NCI-H146 (cell line): ENCODE data around the gene TCTN1.
"Not testable (repeated sequence)": the region's sequence is repeated elsewhere in the genome, so short reads cannot be mapped to it uniquely, and the experiment has no call there.

Experiments
- DNase-seq: peaks from one replicate; lab custom pipeline; 2025; lab: John Stamatoyannopoulos, UW

TCTN1 gene

DNA sequence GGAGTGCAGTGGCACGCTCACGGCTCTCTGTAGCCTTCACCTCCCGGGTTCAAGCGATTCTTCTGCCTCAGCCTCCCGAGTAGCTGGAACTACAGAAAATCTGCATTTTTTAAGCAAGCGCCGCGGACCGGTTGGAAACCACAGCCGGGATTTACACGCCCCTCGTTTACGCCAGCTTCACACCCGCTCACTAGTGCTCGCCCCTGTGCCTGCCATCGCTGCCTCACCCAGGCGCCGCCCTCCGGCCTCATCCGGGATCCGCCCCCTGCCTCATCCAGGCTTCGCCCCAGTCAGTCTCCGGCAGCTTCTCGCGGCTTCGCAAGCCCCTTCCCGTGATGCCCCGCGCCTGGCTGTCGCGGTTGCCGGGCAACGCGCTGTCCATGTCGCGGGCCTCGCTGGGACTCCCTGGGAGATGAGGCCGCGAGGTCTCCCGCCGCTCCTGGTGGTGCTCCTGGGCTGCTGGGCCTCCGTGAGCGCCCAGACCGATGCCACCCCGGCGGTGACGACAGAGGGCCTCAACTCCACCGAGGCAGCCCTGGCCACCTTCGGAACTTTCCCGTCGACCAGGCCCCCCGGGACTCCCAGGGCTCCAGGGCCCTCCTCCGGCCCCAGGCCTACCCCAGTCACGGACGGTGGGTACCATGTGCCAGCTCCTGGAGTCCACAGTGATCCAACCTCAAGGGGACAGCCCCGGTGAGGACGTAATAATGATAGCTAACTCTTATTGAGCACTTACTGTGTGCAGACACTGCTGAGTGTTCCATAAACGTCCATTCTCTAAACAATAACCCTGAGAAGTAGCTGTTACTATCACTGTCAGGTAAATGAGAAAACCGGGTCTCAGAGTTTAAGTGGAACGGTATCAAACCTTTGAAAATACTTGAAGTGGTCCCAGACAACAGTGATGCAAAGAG is at the start of gene TCTN1:
Gene TCTN1 (plus strand): TSS at position 359 of the 914 bp plus-strand sequence. CDS start 54 bp downstream, at position 413.
- peak; percentile 96 for DNase-seq

DNA sequence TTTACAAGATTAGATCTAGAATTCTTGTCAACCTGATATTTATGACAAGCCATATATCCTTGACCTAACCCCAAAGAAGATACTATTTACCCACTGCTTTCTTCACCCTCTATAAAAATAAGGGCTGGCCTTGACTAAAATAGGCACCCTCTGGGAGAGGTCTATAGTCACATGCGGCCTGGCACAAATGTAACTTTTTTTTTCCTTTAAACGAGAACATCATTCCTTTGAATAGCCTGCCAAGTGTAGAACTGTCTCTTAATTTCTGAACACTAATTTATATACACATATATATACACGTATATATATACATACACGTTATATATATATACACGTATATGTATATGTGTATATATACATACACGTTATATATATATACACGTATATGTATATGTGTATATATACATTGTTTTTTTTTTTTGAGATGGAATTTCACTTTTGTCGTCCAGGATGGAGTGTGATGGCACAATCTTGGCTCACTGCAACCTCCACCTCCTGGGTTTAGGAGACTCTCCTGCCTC is 49.4 kb upstream of the TCTN1 start:
- no peak for DNase-seq

DNA sequence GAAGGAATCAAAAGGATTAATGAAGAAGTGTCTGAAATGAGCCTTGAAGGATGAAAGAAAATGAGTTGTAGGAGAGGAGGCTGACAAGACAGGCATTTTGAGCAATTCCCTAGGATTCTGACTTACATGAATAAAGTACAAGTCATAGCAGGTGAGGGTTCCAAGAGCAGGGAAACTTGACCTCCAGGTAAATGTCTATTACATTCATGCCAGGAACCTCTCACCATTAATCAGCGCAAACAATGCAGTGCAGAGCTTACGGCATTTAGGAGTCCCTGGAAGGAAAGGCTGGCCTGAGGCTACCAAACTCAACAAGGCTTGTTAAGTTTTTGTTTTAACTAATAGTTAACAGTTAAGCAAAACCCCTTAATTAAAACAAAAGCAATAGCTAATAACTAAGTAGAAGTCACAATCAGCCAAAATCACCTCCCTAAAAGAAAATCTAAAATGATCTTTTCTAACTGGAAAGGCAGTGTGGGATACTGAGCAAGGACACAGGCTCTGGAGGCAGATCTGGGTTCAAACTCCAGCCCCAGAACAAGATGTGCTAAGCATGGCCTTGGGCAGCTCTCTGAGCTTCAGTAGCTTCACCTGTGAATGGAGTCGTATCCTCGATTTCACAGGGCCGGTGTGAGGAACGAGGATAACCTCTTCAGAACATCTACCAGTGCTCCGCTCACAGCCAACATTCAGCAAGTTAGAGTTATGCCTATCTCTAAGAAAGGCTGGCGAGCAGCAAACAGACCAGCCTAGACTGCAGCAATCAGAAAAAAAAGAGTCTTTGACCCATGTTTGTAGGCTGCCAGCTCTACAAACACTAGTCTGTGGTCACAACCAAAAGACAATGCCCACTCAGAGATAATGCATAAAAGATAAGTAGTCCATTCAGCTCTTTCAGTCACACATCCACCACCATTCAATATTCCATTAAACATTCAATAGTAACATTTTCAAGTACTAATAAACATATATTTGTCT is 47.7 kb upstream of the TCTN1 start:
- DNase-seq, result peak; percentile 64

DNA sequence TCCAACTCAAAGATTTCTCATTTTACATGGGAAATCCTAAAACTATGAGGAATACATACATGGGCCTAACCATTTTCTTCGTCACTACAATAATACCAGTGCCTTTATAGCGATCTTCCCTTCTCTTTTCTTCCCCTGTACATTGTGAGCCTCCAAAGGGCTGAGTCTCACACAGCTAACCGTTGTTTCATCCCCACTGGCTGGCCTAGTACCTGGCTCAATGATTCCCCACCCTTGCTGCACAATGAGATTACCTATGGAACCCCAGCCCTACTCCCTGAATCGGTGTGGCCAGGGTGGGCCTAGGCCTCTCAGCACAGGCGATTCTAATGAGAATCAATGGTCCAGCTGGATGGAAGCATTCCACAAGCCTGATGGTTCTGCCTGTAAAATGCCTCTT is 46.9 kb upstream of the TCTN1 start:
- DNase-seq, result no peak

DNA sequence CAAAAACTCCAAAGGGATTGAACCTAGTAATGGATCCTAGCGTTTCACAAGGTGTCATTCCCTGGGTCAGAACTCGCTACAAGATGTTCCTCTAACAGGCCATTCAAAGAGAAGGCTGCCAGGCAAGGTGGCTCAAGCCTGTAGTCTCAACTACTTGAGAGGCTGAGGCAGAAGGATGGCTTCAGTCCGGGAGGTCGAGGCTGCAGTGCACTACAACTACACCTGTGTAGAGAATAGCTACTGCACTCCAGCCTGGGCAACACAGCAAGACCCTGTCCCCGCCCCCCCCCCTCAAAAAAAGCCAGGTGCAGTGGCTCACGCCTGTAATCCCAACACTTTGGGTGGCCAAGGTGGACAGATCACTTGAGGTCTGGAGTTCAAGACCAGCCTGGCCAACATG is 45.2 kb upstream of the TCTN1 start:
- DNase-seq, result no peak

DNA sequence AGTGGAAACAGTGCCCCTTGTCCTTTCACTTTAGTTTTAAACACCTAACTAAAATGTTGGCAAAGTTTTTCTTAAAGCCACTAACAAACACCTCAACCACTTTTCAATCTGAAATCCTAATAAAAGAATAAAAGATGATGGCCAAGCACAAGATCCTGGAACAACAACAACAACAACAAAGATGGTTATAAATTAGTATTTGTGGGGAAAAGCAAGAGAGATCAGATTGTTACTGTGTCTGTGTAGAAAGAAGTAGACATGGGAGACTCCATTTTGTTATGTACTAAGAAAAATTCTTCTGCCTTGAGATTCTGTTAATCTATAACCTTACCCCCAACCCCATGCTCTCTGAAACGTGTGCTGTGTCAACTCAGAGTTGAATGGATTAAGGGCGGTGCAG is 44.1 kb upstream of the TCTN1 start:
- not testable (repeated sequence) for DNase-seq

DNA sequence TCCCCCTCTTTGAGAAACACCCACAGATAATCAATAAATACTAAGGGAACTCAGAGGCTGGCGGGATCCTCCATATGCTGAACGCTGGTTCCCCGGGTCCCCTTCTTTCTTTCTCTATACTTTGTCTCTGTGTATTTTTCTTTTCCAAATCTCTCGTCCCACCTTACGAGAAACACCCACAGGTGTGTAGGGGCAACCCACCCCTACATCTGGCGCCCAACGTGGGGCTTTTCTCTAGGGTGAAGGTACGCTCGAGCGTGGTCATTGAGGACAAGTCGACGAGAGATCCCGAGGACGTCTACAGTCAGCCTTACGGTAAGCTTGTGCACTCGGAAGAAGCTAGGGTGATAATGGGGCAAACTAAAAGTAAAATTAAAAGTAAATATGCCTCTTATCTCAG is 43.1 kb upstream of the TCTN1 start:
- DNase-seq, result not testable (repeated sequence)

DNA sequence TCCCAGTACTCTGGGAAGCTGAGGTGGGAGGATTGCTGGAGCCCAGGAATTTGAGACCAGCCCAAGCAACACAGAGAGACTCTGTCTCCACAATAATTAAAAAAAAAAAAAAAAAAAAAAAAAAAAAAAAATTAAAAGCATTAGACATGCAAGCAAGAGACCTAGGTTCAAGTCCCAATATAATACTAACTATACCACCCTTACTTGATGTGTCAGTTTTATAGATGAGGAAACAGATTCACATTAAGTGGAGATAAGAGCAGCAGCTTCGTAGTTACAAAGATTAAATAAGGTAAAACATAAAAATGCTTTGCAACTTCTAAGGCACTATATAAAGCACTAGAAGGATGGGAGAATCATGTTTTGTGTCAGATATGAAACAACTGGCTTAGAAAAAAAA is 39.9 kb upstream of the TCTN1 start:
- no peak for DNase-seq

DNA sequence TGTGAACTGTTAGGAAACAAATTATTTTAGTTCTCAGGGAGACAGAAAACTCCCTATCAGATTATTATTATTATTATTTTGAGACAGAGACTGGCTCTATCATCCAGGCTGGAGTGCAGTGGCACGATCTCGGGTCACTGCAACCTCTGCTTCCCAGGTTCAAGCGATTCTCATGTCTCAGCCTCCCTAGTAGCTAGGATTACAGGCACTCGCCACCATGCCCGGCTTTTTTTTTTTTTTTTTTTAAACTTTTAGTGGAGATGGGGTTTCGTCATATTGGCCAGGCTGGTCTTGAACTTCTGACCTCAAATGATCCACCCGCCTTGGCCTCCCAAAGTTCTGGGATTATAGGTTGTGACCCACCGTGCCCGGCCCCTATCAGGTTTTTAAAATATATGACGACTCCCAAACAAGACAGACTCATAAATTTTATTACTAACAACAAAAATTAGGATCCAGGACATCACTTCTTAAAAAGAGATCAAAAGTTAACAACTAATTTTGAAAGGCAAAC is 39.2 kb upstream of the TCTN1 start:
- DNase-seq, result not testable (repeated sequence)

DNA sequence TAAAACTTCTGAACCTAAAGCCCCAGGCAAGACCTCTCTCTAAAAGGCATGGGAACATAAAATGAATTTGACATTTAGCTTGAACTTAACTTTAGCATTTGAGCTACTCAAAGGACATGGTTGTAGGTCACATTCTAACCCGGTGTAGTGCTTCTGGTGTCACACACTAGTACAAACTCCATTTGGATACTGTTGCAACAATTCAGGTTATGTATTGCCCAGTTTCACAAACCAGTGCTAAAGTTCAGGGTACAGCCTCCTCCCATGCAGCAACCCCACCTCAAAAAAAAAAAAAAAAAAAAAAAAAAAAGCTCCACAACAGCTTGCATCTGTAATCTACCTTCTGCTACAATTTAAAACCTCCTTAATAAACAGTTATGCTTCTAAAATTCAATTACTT is 38.6 kb upstream of the TCTN1 start:
- no peak for DNase-seq

DNA sequence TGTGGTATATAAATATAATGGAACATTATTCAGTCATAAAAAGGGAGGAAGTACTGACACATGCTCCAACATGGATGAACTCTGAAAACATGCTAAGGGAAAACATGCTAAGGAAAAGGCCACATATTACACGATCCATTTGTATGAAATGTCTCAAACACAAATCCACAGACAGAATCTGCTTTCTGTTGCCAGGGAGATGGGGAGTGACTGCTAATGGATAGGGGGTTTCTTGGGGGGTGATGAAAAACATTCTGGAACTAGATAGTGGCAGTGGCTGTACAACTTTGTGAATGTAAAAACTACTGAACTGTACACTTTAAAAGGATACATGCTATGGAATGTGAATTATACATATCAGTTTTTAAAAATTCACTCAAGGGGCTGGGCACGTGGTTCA is 37.4 kb upstream of the TCTN1 start:
- no peak for DNase-seq

DNA sequence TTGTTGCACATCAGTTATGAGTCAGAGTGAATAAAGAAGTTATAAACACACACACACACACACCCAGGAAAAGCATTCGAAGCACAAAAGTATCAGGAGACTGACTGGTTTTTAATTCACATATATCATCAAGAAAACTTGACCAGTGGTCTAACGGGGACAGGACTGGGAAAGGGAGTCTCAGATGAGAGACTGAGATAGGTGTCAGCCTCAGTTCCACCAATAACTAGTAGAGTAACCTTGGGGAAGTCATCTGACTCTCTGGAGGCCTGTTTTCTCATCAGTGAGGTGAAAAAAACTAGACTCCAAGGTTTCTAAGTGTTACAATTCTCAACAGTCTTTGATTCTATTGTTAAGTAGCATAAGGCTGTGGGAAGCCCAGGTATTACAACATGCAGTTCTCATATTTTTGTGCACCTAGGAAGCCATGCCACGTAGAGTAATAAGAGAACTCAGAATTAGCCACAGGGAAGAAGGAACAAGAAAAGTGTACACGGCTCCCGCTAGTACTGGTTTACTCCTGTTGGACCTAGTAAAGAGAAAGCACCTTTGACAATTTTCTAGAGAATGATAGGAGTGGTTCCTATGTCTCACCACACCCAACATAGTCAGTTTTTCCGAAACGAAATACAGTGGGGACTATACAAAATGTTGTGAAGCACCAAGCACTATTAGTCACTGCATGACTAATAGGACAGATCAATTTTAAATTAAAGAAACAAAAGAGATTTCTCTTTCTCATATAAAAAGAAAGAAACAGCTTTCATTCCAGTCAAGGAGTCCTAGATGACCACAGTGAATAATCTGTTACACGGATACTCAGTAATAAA is 35.9 kb upstream of the TCTN1 start:
- DNase-seq, result no peak

DNA sequence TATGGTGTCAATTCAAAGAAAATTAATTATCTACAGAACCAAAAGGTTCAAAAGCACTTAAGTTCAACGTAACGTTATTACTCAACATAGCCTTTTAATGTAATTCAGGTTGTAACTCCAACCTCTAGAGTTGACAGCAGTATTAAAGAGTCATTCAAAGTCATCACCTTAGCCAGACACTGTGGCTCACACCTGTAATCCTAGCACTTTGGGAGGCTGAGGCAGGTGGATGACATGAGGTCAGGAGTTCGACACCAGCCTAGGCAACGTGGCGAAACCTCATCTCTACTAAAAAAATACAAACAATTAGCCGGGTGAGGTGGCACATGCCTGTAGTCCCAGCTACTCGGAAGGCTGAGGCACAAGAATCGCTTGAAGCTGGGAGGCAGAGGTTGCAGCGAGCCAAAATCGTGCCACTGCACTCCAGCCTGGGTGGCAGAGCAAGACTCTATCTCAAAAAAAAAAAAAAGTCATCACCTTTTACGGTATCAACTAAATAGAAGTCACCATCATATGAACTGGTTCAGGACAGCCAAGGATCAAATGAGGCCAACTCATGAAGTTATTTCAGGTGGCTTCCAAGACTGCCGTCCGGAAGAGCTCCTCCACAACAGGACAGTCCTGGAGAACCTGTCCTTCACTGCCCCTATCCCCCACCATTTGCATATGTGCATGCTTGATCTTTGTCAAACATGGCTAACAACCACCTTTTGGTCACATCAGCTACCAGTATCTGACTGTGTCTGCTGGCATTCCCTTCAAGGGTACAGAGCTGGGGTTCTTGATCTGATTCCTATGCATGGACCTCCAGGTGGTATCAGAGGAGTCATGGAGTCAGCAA is 35.0 kb upstream of the TCTN1 start:
- DNase-seq, result no peak

DNA sequence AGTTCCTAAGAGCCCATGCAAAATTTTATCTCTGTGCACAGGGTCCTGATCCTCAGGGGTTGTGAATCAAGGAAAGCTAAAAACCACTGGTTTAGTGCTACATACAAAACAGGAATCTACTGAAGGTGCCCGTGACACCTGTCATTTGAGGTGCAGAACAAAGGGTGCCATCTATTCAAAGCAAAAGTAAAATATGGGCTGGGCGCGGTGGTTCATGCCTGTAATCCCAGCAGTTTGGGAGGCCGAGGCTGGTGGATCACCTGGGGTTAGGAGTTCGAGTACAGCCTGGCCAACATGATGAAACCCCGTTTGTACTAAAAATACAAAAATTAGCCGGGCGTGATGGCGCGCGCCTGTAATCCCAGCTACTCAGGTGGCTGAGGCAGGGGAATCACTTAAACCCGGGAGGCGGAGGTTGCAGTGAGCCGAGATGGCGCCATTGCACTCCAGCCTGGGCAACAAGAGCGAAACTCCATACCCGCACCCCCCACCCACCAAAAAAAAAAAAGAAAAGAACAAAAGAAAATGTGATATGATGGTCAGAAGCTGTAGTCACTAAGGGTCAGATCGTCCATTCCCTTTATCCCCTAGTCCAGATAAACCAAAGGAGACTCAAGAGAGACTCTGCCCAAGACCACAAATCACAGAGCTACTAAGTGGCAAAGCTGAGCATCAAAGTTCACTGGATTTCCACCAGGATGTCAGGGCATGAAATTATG is 34.2 kb upstream of the TCTN1 start:
- DNase-seq, result no peak

DNA sequence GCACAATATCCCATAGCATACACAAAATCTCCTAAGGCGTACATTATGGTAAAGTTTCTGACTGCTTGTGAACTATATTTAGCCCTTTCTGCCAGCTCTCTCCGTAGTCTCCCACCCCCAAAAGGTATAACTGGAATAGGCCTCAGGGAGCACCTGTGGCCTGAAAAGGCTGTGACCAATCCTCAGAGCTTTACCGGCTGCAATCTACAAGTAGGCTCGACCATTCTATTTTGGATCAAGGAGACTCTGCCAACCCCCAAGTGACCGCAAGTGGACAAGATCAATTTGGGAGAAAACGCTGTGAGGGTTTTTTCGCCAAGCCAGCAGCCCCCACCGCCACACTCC is 32.0 kb upstream of the TCTN1 start:
- no peak for DNase-seq

DNA sequence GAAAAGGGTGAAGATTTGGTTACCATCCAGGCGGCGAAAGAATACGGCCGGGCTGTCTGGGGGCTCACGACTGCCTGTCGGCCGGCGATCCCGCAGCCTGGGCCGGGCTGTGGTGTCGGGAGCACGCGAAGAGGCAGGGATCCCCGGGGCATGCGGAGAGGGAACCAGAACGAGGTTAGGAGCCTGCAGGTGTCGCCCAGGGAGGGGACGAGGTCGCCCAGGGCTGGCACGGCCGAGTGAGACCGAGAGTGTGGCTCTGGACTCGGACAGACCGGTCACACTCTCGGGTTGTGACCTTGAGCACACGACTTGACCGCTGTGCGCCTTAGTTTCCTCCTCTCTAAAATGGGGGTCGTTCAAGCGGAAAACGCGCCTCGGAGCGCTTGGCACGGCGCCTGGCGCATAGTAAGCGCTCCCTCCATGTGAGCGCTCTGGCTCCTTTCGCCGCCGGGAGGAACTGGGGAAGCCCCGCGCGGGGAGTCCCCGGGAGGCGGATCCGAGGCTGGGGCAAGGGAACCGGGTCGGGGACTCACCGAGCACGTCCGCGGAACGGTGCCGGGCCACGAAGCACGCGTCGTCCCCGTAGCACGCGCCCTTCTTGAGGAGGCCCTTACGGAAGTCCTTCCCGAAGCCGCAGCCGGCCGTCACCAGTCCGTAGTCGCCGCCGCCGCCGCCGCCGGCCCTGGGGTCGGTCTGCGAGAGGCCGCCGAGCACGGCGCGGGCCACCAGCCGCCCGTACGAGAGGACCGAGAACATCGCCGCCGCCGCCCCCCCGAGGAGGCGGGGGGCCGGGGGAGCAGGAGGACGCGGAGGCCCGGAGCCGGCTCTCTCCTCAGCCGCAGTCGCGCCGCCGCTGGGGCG is 31.4 kb upstream of the TCTN1 start:
- peak; percentile 65 for DNase-seq

DNA sequence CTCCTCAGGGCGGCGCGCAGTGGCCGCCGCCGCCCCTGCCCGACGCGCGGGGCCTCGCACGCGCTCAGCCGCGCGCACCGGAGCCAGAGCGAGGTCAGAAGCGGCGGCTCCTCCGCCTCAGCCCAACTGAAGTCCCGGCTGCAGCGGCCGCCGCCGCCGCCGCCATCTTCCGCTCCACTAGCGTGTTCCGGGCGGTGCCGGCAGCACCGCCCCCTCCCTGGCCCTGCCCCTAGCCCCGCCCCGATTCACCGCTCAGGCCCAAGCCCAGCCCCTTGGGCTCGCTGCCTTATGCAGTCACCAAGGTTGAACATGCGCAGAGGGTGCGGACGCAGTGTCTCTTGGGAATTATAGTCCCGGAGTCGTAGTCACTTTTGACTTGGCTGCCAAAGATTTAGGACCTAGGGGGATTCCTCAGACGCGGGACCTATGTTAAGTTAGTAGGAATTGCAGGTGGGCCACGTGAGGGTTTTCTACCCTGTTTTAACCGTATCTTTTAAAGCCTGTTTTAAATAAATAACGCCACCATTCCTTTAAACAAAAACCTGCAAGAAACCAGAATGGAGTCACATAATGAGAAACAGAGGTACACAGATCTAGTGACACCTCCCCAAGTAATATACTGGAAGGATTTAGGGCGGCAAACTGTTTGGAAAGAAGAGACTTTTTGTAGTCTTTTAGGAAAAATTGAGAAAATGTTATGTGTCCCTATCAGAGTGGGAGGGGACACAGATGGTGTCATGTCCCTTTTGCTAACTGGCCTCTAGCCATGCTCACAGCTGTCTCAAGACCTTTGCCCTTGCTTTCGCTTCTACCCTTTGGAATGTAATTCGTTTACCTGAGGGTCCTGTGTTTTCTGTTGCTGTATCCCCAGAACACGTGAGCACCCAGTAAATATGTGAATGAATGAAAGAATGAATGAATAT is 30.5 kb upstream of the TCTN1 start, which contains the start of gene PPTC7:
Gene PPTC7 (minus strand): TSS at position 182 of the 923 bp plus-strand sequence. CDS start 287 bp downstream, outside the sequence.
- DNase-seq, result peak; percentile 96
